Lung (tissue), 12 donors: ENCODE results near the gene EXO1. TPM values are rescaled to one million over a fixed set of nuclear protein-coding genes. Genes with fewer than 3 reads are reported as not detected.

Experiments
- ATAC-seq: fragments of 200-7000 bp; cut with Tn5 transposase; one replicate; pipeline ENCODE4 v1.9.1; 2020; ENCODE audit warnings: moderate number of reproducible peaks; ENCODE audit not compliant: insufficient read depth, low FRiP score
- DNase-seq, 3 donors: peaks; one replicate each; pipeline ENCODE4 v3.0.0-alpha.2; 2013 to 2017
- H3K27ac ChIP-seq, 2 donors: one replicate each; pipeline ENCODE4 v1.5.1; 2013; ENCODE audit warnings: mild to moderate bottlenecking in 2 of 2, moderate library complexity in 2 of 2, control low read depth in 1 of 2, inconsistent platforms in 1 of 2, low read depth in 1 of 2, low read length in 1 of 2
- H3K27me3 ChIP-seq, 3 donors: one replicate each; pipeline ENCODE4 v1.5.1; 2013; ENCODE audit warnings: low read length in 2 of 3; ENCODE audit not compliant: control insufficient read depth in 3 of 3, insufficient read depth in 3 of 3
- H3K36me3 ChIP-seq, 4 donors: one replicate each; pipeline ENCODE4 v1.5.1; 2013; ENCODE audit warnings: low read length in 4 of 4, mild to moderate bottlenecking in 1 of 4, moderate library complexity in 1 of 4; ENCODE audit not compliant: control insufficient read depth in 4 of 4, insufficient read depth in 4 of 4
- H3K4me1 ChIP-seq, 5 donors: one replicate each; pipeline ENCODE4 v1.5.1; 2013; ENCODE audit warnings: low read length in 5 of 5, mild to moderate bottlenecking in 2 of 5, moderate library complexity in 1 of 5; ENCODE audit not compliant: control insufficient read depth in 5 of 5, insufficient read depth in 5 of 5
- H3K4me3 ChIP-seq: one replicate; pipeline ENCODE4 v1.5.1; 2013; ENCODE audit warnings: mild to moderate bottlenecking, control low read depth, moderate library complexity
- H3K9ac ChIP-seq, 2 donors: one replicate each; pipeline ENCODE4 v1.5.1; 2013; ENCODE audit warnings: low read length in 2 of 2, control low read depth in 1 of 2; ENCODE audit not compliant: insufficient read depth in 1 of 2
- H3K9me3 ChIP-seq, 4 donors: one replicate each; pipeline ENCODE4 v1.5.1; 2013; ENCODE audit warnings: low read length in 3 of 4, mild to moderate bottlenecking in 1 of 4, moderate library complexity in 1 of 4; ENCODE audit not compliant: control insufficient read depth in 4 of 4, insufficient read depth in 3 of 4
- CTCF ChIP-seq: IDR thresholded peaks from 2 replicates; pipeline ENCODE4 v1.5.1; 2012; ENCODE audit warnings: mild to moderate bottlenecking; ENCODE audit errors: control extremely low read depth, extremely low read depth
- WGBS, 2 donors: extraction: QIAGEN DNeasy Blood & Tissue Kit; methylation state at CpG; one replicate each; pipeline ENCODE4 v1.1.7; 2013; 5-methylcytosine and 5-hydroxymethylcytosine counted together
- polyA plus RNA-seq, 2 donors: library from polyadenylated mRNA; stranded (reverse); fragments of 200-250 nt; gene quantifications; one replicate each; pipeline ENCODE4 v1.2.1, GENCODE V29; 2013
- total RNA-seq, 2 donors: library from RNA; depleted of rRNA in 1 of 2; stranded (reverse); fragments of >200 nt in 1 of 2; gene quantifications; one replicate each; pipeline ENCODE4 v1.2.1, GENCODE V29; 2014 to 2021
- donor health status: control.
- donor health status: control.
- donor health status: Bipolar disorder and iron deficiency.
- donor health status: healthy.
- donor health status: DM: yes; HTN: yes; CAD: no.

Gene EXO1
- total and polyA plus RNA-seq, 4 donors, result 0.44 to 2.5 (median 0.92) TPM

GRCh38 chr1:241840164-241840563 is 7.8 kb upstream of the EXO1 start:
- Histone ChIP-seq H3K9me3 (no peaks in the 10 kb centered on the region), H3K36me3 (no peaks in the 10 kb centered on the region), H3K27ac (no peak overlapping the region), H3K27me3 (peaks cover 0 to 5% (median 0%) of the 10 kb centered on the region in 3 donors), H3K4me3 (no peak overlapping the region), H3K4me1 (no peaks in the 10 kb centered on the region), H3K9ac (no peak overlapping the region)
- 91 to 96% methylated on average over 6 of the region's 6 CpGs for WGBS, 2 donors
- ATAC-seq, result no peak
- DNase-seq, result no peak
- TF ChIP-seq CTCF, result no peak

- Histone ChIP-seq H3K36me3 (no peaks in the 10 kb centered on the region), H3K4me3 (no peak overlapping the region), H3K9ac (no peak overlapping the region), H3K4me1 (no peaks in the 10 kb centered on the region), H3K27me3 (peaks cover 0 to 5% (median 0%) of the 10 kb centered on the region in 3 donors), H3K27ac (no peak overlapping the region), H3K9me3 (no peaks in the 10 kb centered on the region)
- no peak for TF ChIP-seq CTCF
- ATAC-seq, result no peak
- DNase-seq, result no peak
- WGBS, 2 donors, result 80 to 87% methylated on average over 3 of the region's 3 CpGs
Observed at GRCh38 chr1:241841691-241842090, 6.3 kb upstream of the EXO1 start.

DNA sequence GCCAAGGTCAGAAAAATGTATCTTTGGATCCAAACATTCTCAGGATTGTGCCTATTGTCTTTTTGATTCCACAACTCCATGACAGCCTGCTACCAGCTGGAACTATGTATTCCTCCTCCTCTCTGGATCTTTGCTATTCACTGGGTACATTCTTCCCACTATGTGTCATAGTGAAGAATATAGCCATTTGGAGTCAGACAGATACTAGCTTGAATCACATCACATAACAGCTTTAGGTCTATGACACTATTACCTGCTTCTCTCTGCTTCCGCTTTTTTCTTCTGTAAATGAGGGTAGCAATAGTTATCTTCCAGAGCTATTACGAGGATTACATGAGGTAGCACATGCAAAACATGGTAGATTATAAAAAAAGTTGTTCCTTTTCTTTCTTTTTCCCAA is 5.4 kb upstream of the EXO1 start:
- no peak for TF ChIP-seq CTCF
- no peak for DNase-seq

GRCh38 chr1:241844593-241844992 is 3.4 kb upstream of the EXO1 start:
- no peak overlapping the region for H3K27ac ChIP-seq
- WGBS, 2 donors, result 84 to 88% methylated on average over 6 of the region's 6 CpGs
- TF ChIP-seq CTCF, result no peak
- peaks cover 0 to 4% (median 0%) of the 10 kb centered on the region in 4 donors for H3K36me3 ChIP-seq
- no peak for ATAC-seq
- DNase-seq, result no peak
- peaks cover 0 to 21% (median 5%) of the 10 kb centered on the region in 5 donors for H3K4me1 ChIP-seq
- no peak overlapping the region for H3K9ac ChIP-seq
- no peak overlapping the region for H3K4me3 ChIP-seq
- H3K9me3 ChIP-seq, result no peaks in the 10 kb centered on the region
- peaks cover 0 to 3% (median 0%) of the 10 kb centered on the region in 3 donors for H3K27me3 ChIP-seq

More for the DNA sequence above, 5.4 kb upstream of the EXO1 start:
- Histone ChIP-seq H3K9me3 (no peaks in the 10 kb centered on the region), H3K9ac (no peak overlapping the region), H3K27me3 (peaks cover 0 to 5% (median 0%) of the 10 kb centered on the region in 3 donors), H3K27ac (no peak overlapping the region), H3K36me3 (no peaks in the 10 kb centered on the region), H3K4me1 (peaks cover 0 to 6% (median 0%) of the 10 kb centered on the region in 5 donors), H3K4me3 (no peak overlapping the region)
- 90 to 96% methylated on average over 2 of the region's 2 CpGs for WGBS, 2 donors
- ATAC-seq, result no peak
